VCaP (cell line): ENCODE data around the gene EIF2S2.

Experiments used
- H3K27ac ChIP-seq: fragments of 450-650 bp; 2 replicates; pipeline ENCODE4 v1.5.1; 2017
- CTCF ChIP-seq: fragments of 450-650 bp; conservative IDR thresholded peaks from 2 replicates; pipeline ENCODE4 v1.5.1; 2017; ENCODE audit warnings: mild to moderate bottlenecking, moderate library complexity

Gene EIF2S2

DNA sequence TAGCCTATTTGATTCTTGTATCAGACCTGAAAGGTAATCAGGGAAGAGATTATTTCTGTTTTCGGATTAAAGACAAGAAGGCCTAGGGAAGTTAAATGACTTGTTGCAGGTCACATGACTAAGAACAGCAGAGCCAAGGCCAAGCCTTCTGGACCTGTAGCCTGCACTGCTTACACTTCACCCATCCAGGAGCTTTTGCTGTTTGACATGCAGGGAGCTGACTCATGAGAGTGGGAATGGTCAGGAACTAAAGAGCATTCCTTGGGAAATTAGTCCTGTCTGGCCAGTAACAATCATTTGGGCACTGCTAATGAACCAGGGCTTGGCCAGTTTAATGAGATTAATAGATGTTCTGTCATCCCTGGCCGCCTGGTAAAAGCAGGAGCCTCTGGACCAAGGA is 46.8 kb downstream of the EIF2S2 start:
- H3K27ac ChIP-seq: no peak overlapping the region
- TF ChIP-seq CTCF: no peak

- no peak overlapping the region for H3K27ac ChIP-seq
- TF ChIP-seq CTCF: no peak
Observed at GRCh38 chr20:34064286-34064685, 47.8 kb downstream of the EIF2S2 start.

DNA sequence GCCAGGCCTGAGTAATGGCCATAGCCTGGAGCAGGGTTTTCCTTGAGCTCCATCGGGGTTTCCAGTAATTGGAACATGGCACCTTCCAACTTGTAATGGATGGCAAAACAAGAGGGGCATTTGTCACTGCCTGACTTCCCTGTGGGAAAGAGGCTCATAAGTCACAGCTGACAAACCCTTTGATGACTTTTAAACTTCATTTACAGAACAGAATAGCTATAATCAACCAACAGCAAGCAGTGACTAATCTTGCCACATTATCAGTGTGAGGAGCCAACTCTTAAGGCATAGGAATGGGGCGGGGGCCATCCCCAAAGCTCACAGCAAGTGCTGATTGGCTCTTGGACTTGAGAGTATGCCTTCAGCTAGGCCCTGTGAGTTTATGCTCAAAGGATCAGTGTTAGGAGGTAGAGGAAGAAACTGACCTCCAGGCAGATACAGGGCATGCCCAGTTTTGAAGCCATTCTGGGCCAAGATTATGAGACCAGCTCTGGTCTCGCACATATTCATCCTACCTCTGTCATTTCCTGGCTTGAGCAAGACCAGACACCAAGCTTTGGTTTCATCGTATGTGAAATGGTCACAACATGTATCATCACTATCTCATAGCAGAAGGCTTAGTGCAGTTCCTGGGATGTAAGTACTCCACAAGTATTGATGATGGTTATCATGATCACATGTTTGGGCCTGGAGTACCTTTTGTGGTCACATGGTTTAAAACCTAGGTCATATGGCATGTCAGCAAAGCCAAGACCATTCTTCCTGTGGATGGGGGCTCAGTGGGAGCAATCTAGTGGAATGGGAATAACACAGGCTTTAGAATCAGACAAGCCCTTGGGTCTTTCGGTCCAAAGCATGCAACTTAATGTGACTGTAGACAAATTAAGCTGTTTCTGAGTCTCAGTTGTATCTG is 49.2 kb downstream of the EIF2S2 start:
- no peak for TF ChIP-seq CTCF
- no peak overlapping the region for H3K27ac ChIP-seq

DNA sequence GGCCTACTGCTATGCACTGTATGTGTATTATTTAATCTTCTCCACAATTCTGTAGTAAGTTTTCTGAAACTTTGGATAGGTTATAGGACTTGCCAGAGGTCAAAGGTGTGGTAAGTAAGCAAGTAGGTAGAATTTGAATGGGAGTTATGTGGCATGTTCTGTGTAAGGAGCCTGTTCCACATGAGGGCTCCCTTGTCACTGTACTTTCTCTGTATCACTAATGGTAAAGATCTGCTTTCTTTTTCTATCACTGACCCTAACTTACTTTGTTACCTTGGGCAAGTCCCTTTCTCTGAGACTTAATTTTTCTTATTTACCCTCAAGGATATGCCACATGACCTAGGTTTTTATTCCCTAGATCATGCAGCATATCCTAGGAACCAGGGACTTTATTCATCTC is 50.3 kb downstream of the EIF2S2 start:
- no peak for TF ChIP-seq CTCF
- H3K27ac ChIP-seq: no peak overlapping the region

GRCh38 chr20:34060970-34061369 is 51.1 kb downstream of the EIF2S2 start:
- no peak for TF ChIP-seq CTCF
- no peak overlapping the region for H3K27ac ChIP-seq

GRCh38 chr20:34058831-34059230 is 53.2 kb downstream of the EIF2S2 start:
- H3K27ac ChIP-seq: no peak overlapping the region
- no peak for TF ChIP-seq CTCF

DNA sequence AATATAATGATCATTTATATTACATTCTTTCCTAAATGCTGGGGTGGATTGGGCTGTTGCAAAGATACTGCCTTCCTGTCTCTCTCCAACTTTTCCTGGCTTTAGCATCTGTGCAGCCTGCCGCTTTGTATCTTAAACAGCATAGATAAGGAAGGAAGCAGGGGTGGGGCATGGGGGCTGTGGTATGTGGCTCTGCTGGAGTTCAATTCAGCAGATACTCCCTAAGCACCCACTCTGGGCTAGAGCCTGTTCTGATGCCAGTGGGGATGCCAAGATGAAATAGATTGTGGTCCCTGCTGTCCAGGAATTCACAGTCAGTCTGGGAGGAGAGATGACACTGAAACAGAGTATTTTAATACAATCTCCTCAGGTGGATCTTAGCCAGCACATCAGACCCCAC is 56.8 kb downstream of the EIF2S2 start:
- H3K27ac ChIP-seq: no peak overlapping the region
- no peak for TF ChIP-seq CTCF
